HEK293 (cell line): Measurements from ENCODE around the gene CCDC78.

ENCODE experiments used
- EGR2 ChIP-seq: fragments of 450-650 bp; formaldehyde crosslinking; IDR thresholded peaks from 2 replicates; pipeline ENCODE4 v1.5.1; 2016; ENCODE audit warnings: low read depth, missing biosample characterization, missing genetic modification characterization
- KLF10 ChIP-seq: fragments of 450-650 bp; IDR thresholded peaks from 2 replicates; pipeline ENCODE4 v1.5.1; 2018; ENCODE audit warnings: missing biosample characterization, mild to moderate bottlenecking, missing genetic modification characterization
- KLF16 ChIP-seq: fragments of 450-650 bp; formaldehyde crosslinking; IDR thresholded peaks from 2 replicates; pipeline ENCODE4 v1.5.1; 2017; ENCODE audit warnings: missing biosample characterization, missing genetic modification characterization
- KLF7 ChIP-seq: fragments of 450-650 bp; formaldehyde crosslinking; IDR thresholded peaks from 2 replicates; pipeline ENCODE4 v1.5.1; 2016; ENCODE audit warnings: missing biosample characterization, missing genetic modification characterization, borderline replicate concordance
- MZF1 ChIP-seq: fragments of 450-650 bp; formaldehyde crosslinking; IDR thresholded peaks from 2 replicates; pipeline ENCODE4 v1.5.1; 2017; ENCODE audit warnings: missing biosample characterization, missing genetic modification characterization, borderline replicate concordance
- REST ChIP-seq: fragments of 450-650 bp; formaldehyde crosslinking; IDR thresholded peaks from 2 replicates; pipeline ENCODE4 v1.5.1; 2016; ENCODE audit warnings: missing biosample characterization, missing genetic modification characterization
- SCRT1 ChIP-seq: fragments of 450-650 bp; formaldehyde crosslinking; IDR thresholded peaks from 2 replicates; pipeline ENCODE4 v1.5.1; 2016; ENCODE audit warnings: missing biosample characterization, missing genetic modification characterization, borderline replicate concordance
- SP2 ChIP-seq: fragments of 450-650 bp; formaldehyde crosslinking; IDR thresholded peaks from 2 replicates; pipeline ENCODE4 v1.5.1; 2016; ENCODE audit warnings: missing biosample characterization, missing genetic modification characterization
- SP7 ChIP-seq: fragments of 450-650 bp; formaldehyde crosslinking; IDR thresholded peaks from 2 replicates; pipeline ENCODE4 v1.5.1; 2016; ENCODE audit warnings: missing biosample characterization, missing genetic modification characterization
- TRIM28 ChIP-seq: IDR thresholded peaks from 2 replicates; pipeline ENCODE4 v1.6.1; 2011; ENCODE audit warnings: low read length, control low read depth, borderline replicate concordance
- ZBTB20 ChIP-seq: fragments of 450-650 bp; formaldehyde crosslinking; IDR thresholded peaks from 2 replicates; pipeline ENCODE4 v1.5.1; 2016; ENCODE audit warnings: missing biosample characterization, missing genetic modification characterization
- ZBTB48 ChIP-seq: fragments of 450-650 bp; formaldehyde crosslinking; IDR thresholded peaks from 2 replicates; pipeline ENCODE4 v1.5.1; 2016; ENCODE audit warnings: missing biosample characterization, missing genetic modification characterization
- ZFP3 ChIP-seq: fragments of 450-650 bp; formaldehyde crosslinking; IDR thresholded peaks from 2 replicates; pipeline ENCODE4 v1.5.1; 2016; ENCODE audit warnings: low read depth, missing biosample characterization, missing genetic modification characterization
- ZFP69B ChIP-seq: fragments of 450-650 bp; formaldehyde crosslinking; IDR thresholded peaks from 2 replicates; pipeline ENCODE4 v1.5.1; 2016; ENCODE audit warnings: missing biosample characterization, missing genetic modification characterization
- ZNF10 ChIP-seq: fragments of 450-650 bp; formaldehyde crosslinking; IDR thresholded peaks from 2 replicates; pipeline ENCODE4 v1.5.1; 2017; ENCODE audit warnings: missing biosample characterization, missing genetic modification characterization
- ZNF138 ChIP-seq: fragments of 450-650 bp; formaldehyde crosslinking; IDR thresholded peaks from 2 replicates; pipeline ENCODE4 v1.5.1; 2016; ENCODE audit warnings: missing biosample characterization, missing genetic modification characterization, borderline replicate concordance
- ZNF140 ChIP-seq: fragments of 450-650 bp; formaldehyde crosslinking; IDR thresholded peaks from 2 replicates; pipeline ENCODE4 v1.5.1; 2016; ENCODE audit warnings: missing biosample characterization, missing genetic modification characterization
- ZNF2 ChIP-seq: fragments of 450-650 bp; formaldehyde crosslinking; IDR thresholded peaks from 2 replicates; pipeline ENCODE4 v1.5.1; 2016; ENCODE audit warnings: missing biosample characterization, missing genetic modification characterization
- ZNF211 ChIP-seq: fragments of 450-650 bp; formaldehyde crosslinking; IDR thresholded peaks from 2 replicates; pipeline ENCODE4 v1.5.1; 2016; ENCODE audit warnings: low read depth, missing biosample characterization, missing genetic modification characterization
- ZNF26 ChIP-seq: fragments of 450-650 bp; formaldehyde crosslinking; IDR thresholded peaks from 2 replicates; pipeline ENCODE4 v1.5.1; 2016; ENCODE audit warnings: missing biosample characterization, missing genetic modification characterization
- ZNF341 ChIP-seq: fragments of 450-650 bp; formaldehyde crosslinking; IDR thresholded peaks from 2 replicates; pipeline ENCODE4; 2016; ENCODE audit warnings: low read depth, missing biosample characterization, missing genetic modification characterization
- ZNF501 ChIP-seq: fragments of 450-650 bp; formaldehyde crosslinking; IDR thresholded peaks from 2 replicates; pipeline ENCODE4 v1.5.1; 2016; ENCODE audit warnings: missing biosample characterization, missing genetic modification characterization
- ZNF571 ChIP-seq: fragments of 450-650 bp; formaldehyde crosslinking; IDR thresholded peaks from 2 replicates; pipeline ENCODE4 v1.5.0; 2017; ENCODE audit warnings: missing biosample characterization, missing genetic modification characterization
- ZNF596 ChIP-seq: fragments of 450-650 bp; IDR thresholded peaks from 2 replicates; pipeline ENCODE4 v1.5.0; 2018; ENCODE audit warnings: missing biosample characterization, mild to moderate bottlenecking, missing genetic modification characterization, moderate library complexity
- ZNF626 ChIP-seq: fragments of 450-650 bp; sonication (Bioruptor Pico); formaldehyde crosslinking; IDR thresholded peaks from 2 replicates; pipeline ENCODE4 v1.5.1; 2018; ENCODE audit warnings: missing biosample characterization, missing genetic modification characterization, inconsistent platforms
- ZNF629 ChIP-seq: fragments of 450-650 bp; formaldehyde crosslinking; IDR thresholded peaks from 2 replicates; pipeline ENCODE4 v1.5.1; 2017; ENCODE audit warnings: missing biosample characterization, missing genetic modification characterization
- ZNF76 ChIP-seq: fragments of 450-650 bp; formaldehyde crosslinking; IDR thresholded peaks from 2 replicates; pipeline ENCODE4; 2016; ENCODE audit warnings: low read depth, missing biosample characterization, missing genetic modification characterization, borderline replicate concordance
- ZNF843 ChIP-seq: fragments of 450-650 bp; formaldehyde crosslinking; IDR thresholded peaks from 2 replicates; pipeline ENCODE4 v1.5.1; 2016; ENCODE audit warnings: missing biosample characterization, missing genetic modification characterization
- ZSCAN16 ChIP-seq: fragments of 450-650 bp; formaldehyde crosslinking; IDR thresholded peaks from 2 replicates; pipeline ENCODE4 v1.5.1; 2016; ENCODE audit warnings: missing biosample characterization, missing genetic modification characterization
- TF ChIP-seq, protein P1 (sequence below): sonication (generic); formaldehyde crosslinking; IDR thresholded peaks from 2 replicates; pipeline ENCODE4 v1.8.1; 2022; ENCODE audit warnings: mild to moderate bottlenecking, moderate library complexity, missing genetic modification reagents
- TF ChIP-seq, protein P2 (sequence below): fragments of 450-650 bp; formaldehyde crosslinking; IDR thresholded peaks from 2 replicates; pipeline ENCODE4 v1.5.1; 2016; ENCODE audit warnings: missing biosample characterization, missing genetic modification characterization
- TF ChIP-seq, protein P3 (sequence below): fragments of 450-650 bp; formaldehyde crosslinking; IDR thresholded peaks from 2 replicates; pipeline ENCODE4 v1.5.0; 2017; ENCODE audit warnings: missing biosample characterization, missing genetic modification characterization, borderline replicate concordance

CCDC78 gene

GRCh38 chr16:683396-684070 lies 42.7 kb downstream of the CCDC78 start (continued):
- TF ChIP-seq ZNF843 (tag by site-specific recombination) = peak; percentile 42; the same call in 1 of the 2 replicates
- no peak for TF ChIP-seq ZNF211
- TF ChIP-seq, protein P1, sequence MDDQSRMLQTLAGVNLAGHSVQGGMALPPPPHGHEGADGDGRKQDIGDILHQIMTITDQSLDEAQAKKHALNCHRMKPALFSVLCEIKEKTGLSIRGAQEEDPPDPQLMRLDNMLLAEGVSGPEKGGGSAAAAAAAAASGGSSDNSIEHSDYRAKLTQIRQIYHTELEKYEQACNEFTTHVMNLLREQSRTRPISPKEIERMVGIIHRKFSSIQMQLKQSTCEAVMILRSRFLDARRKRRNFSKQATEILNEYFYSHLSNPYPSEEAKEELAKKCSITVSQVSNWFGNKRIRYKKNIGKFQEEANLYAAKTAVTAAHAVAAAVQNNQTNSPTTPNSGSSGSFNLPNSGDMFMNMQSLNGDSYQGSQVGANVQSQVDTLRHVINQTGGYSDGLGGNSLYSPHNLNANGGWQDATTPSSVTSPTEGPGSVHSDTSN (CRISPR knock-in tag) = peak; percentile 17; the same call in 1 of the 2 replicates
- TF ChIP-seq ZNF596 (tag by site-specific recombination) = peak; percentile 60
- TF ChIP-seq MZF1 = no peak
- TF ChIP-seq ZNF629 (tag by site-specific recombination) = 0 out of 2 replicates have a peak, but pooled peaks have one; percentile 2
- TF ChIP-seq REST (tag by site-specific recombination) = peak; percentile 26; the same call in 1 of the 2 replicates
- no peak for TF ChIP-seq ZNF626 (tag by site-specific recombination)
- TF ChIP-seq EGR2 (tag by site-specific recombination) = peak; percentile 82; the same call in 1 of the 2 replicates
- TF ChIP-seq ZBTB20 = peak; percentile 48; the same call in 1 of the 2 replicates
- 0 out of 2 replicates have a peak, but pooled peaks have one; percentile 51 for TF ChIP-seq KLF7 (tag by site-specific recombination)
- peak; percentile 74; the same call in 1 of the 2 replicates for TF ChIP-seq KLF16
- no peak; the same call in 1 of the 2 replicates for TF ChIP-seq KLF10
- no peak for TF ChIP-seq ZNF571 (tag by site-specific recombination)
- peak; percentile 35; the same call in 1 of the 2 replicates for TF ChIP-seq SP7
- peak; percentile 88 for TF ChIP-seq ZFP69B (tag by site-specific recombination)
- TF ChIP-seq ZFP3 (tag by site-specific recombination) = no peak
- TF ChIP-seq ZBTB48 (tag by site-specific recombination) = peak; percentile 33; the same call in 1 of the 2 replicates
- no peak for TF ChIP-seq ZNF138 (tag by site-specific recombination)
- peak; percentile 65 for TF ChIP-seq SCRT1 (tag by site-specific recombination)
- TF ChIP-seq ZNF10 (tag by site-specific recombination) = peak; percentile 82
- peak; percentile 68; the same call in 1 of the 2 replicates for TF ChIP-seq ZSCAN16 (tag by site-specific recombination)
- TF ChIP-seq TRIM28 = no peak
- TF ChIP-seq, protein P2, sequence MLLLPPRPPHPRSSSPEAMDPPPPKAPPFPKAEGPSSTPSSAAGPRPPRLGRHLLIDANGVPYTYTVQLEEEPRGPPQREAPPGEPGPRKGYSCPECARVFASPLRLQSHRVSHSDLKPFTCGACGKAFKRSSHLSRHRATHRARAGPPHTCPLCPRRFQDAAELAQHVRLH (tag by site-specific recombination) = no peak
- 0 out of 2 replicates have a peak, but pooled peaks have one; percentile 64 for TF ChIP-seq ZNF501
- TF ChIP-seq ZNF140 (tag by site-specific recombination) = no peak
- TF ChIP-seq, protein P3, sequence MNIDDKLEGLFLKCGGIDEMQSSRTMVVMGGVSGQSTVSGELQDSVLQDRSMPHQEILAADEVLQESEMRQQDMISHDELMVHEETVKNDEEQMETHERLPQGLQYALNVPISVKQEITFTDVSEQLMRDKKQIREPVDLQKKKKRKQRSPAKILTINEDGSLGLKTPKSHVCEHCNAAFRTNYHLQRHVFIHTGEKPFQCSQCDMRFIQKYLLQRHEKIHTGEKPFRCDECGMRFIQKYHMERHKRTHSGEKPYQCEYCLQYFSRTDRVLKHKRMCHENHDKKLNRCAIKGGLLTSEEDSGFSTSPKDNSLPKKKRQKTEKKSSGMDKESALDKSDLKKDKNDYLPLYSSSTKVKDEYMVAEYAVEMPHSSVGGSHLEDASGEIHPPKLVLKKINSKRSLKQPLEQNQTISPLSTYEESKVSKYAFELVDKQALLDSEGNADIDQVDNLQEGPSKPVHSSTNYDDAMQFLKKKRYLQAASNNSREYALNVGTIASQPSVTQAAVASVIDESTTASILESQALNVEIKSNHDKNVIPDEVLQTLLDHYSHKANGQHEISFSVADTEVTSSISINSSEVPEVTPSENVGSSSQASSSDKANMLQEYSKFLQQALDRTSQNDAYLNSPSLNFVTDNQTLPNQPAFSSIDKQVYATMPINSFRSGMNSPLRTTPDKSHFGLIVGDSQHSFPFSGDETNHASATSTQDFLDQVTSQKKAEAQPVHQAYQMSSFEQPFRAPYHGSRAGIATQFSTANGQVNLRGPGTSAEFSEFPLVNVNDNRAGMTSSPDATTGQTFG = no peak
- no peak for TF ChIP-seq ZNF76 (tag by site-specific recombination)
- TF ChIP-seq SP2 (tag by site-specific recombination) = peak; percentile 69
- no peak for TF ChIP-seq ZNF26 (tag by site-specific recombination)
- TF ChIP-seq ZNF2 (tag by site-specific recombination) = 0 out of 2 replicates have a peak, but pooled peaks have one; percentile 64
- TF ChIP-seq ZNF341 (tag by site-specific recombination) = peak; percentile 70
